Measurements from ENCODE around the gene PPP2R2C.
A peak's percentile ranks its signal among the peaks of the same experiment; 100 is the strongest.

PPP2R2C gene

DNA sequence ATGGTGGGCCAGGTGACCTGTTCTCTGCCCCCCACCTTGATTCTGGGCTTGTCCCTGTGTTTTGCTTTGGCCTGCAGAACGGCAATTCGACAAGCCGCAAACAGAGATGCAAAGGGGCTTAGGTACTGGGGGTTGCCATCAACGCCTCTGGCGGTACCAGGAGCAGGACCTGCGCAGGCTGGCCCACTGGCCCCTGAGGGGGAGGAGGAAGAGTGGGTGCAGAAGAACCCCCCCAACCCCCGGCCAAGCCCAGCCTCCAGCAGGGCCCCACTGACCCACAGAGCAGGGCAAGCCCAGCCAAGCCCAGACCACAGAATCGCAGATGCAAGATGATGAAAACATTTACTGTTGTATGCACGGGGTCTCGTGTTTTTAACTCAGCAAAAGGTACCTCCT, 89.4 kb downstream of the PPP2R2C start:
- no peak for DNase-seq

GRCh38 chr4:6381571-6382123, 90.8 kb downstream of the PPP2R2C start:
- no peak for DNase-seq

DNA sequence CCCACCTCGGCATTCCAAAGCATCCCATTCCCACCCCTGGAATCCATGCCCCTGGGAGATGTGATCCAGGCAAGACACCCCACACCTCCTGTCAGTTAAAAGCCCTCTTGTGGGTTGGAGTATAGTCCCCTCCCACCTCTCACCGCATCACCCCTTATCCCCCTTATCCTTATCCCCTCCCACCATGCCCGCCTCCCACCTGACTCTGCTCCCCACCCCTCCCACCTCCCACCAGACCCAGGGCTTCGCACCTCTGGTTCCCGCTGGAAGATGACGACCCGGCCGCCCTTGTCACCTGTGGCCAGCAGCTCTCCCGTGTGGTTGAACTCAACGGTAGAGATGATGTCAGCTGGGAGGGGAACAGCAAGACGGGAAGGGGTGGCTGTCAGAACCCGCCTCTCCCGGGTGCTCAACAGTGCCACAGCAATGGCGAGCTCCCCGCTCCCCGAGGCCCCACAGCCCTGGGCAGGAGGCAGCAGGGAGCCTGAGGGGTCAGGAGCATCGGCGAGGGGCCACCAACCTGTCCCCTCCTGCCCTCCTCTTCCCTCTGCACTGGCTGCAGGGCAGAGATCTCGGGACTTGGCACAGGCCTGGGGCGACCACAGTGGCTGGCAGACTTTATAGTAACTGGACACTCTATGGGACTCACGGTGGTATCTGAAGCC, 91.5 kb downstream of the PPP2R2C start:
- no peak for DNase-seq

DNA sequence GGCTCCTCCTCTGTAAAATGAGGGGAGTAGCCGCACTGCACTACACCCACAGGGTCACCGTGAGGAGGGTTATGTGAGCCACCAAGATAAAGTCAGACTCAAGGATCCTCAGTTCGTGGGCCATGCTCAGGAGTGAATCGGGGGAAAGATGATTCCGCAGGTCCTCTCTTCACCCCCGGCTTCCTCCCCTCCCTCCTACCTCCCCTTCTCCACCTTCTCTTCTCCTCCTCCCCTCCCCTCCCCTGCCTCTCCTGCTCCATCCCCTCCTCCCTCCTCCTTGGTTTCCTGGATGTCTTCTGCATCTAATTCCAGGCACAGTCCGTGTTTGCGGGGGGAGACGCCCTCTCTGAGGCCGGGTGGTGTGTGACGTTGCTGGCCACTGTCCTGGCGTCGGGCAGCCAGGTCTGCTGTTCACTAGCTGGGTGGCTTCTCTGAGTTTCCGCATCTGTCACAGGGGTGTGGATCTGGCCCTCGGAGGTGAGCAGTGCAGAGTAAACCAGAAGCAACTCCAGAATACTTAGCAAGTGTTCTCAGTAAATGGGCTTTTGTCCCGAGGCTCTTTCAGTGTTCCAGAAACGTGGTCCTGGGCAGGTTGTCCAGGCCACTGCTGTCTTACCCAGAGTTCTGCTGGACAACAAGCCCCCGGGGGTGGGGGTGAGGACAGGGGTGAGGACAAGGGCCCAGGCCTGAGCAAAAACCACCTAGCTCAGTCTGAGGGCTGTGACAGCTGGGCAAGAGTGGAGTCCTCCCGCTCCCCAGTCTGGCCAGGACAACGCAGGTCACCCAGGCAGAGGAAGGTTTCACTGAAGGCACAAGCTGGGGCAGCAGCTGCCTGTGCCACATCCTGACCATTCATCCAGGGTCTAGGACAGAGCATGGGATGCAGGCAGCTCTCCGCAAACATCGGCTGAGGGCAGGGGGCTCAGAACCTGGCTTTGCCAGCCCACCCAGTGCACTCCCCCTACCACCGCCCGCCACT, 92.4 kb downstream of the PPP2R2C start:
- peak in 6 of 56 donors; percentile 15 to 40 (median 28) for DNase-seq

DNA sequence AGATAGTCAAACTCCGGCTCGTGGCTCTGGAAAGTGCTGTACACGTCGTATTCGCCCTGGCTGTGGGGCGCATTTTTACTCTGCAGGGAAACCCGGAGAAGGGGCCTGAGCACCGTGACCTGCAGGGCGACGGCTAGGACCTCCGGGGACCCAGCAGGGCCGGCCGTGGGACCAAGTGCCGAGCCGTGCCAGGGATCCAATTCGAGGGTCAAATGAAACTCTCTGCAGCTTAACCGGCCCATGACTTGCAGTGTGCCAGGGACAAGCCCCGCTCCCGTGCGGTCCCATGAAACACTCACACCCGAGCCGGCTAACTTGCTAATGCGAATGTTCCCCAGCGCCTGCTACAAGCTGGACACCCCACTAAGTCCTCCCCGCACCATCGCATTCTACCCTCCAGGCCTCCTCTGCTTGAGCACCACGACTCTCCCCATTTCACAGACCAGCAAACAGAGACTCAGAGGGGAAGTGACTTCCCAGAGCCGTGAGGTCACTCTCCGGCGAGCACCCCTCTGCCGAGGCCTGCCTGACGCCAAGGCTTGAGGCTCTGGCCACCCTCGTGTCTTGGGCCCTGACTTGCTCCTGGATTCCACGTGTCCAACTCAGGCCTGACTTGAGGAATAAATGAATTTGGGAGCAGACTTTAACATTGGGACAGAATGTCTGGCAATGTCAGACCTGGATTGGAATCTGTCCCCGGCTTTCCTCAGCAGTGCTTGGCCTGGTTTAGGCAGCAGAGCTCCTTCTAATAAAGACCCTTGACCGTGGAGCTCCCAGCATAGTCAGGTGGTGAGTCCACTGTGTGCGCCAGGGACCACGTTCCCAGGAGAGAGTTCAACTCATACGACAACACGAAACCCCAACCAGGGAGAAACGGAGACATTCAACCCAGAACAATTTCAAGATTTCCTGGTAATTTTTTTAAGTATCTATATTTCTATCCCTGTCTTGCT, 93.6 kb downstream of the PPP2R2C start:
- DNase-seq: peak in 1 of 56 donors; percentile 36

DNA sequence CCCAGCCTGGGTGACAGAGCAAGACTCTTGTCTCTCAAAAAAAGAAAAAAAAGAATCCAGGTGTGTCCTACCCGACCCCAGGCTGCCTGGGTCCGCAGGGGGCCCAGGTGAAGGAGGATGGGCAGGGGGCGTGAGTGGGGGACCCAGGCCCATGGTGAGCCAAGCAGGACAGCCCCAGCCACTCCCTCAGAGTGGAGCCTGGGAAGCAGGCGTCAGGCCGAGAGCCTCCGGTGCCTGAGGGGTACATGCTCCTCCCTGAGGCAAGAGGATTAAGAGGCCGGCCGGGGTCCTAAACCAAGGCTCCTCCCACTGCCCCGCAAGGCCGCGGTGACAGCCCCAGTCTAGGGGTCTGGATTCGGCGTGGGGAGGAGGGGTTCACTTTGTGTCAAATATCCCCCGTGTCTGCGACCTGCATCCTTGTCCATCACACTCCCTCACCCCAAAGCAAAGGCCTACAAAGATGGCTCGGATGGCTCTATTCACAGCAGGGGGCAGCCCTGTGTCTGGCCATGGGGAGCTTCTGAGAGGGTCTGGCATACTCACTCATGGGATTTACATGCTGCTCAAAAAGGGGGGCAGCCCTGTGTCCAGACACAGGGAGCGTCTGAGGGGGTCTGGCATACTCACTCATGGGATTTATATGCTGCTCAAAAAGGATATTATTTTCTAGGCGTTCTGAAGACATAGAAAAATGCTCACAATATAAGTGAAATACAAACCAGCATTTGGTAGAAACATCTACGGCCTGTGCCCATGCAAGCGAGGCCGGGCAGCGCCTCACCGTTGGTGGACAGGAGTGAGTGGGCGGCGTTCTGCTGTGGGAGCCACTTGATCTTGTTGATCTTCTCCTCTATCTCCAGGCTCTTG, 94.6 kb downstream of the PPP2R2C start:
- DNase-seq: no peak

DNA sequence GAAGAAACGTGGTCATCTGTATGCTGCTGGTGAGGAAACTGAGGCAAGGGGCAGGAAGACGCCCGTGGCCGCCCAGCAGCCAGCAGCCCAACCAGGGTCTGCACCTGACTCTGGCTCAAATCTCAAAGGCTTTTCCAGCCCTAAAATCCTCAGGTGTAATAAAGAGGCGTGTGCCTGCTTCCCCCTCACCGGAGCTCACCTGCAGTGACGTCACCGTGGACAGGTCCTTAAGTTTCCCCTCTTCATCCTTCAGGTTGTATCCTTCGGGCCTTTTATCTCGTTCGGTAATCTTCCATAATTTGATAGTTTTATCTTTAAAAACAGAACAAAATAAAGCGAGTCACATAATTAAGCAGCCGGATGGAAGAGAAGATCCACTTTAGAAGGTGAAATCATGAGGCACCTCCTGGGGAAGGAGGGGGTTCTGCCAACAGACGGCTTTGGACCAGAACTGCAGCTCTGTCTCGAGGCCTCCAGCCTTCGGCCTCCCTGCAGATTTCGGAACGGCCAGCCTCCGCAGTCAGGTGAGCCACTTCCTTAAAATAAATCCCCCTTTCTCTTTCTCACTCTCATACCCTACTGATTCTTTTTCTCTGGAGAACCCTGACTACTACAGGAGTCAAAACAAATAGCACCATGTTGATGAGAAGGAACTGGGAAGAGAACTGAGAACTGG, 96.7 kb downstream of the PPP2R2C start:
- no peak for DNase-seq

DNA sequence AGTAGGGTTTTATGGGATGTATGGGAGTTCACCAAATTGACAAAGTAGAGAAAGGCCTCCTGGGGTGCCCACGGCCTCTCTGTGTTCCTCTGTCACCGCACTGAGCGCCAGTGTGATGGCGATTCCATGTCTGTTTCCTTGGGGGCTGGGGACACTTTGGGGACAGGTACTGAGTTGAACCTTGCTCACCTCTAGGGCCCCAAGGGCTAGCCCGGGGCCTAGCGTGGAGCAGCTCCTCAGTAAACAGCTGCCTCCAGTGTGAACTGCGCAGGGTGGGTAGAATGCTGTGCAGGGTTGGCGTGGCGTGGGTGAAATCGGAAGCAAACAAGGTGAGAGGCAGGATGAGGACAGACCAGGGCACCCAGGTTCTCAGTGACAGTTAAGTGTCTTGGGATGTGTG, 97.8 kb downstream of the PPP2R2C start:
- no peak for DNase-seq

DNA sequence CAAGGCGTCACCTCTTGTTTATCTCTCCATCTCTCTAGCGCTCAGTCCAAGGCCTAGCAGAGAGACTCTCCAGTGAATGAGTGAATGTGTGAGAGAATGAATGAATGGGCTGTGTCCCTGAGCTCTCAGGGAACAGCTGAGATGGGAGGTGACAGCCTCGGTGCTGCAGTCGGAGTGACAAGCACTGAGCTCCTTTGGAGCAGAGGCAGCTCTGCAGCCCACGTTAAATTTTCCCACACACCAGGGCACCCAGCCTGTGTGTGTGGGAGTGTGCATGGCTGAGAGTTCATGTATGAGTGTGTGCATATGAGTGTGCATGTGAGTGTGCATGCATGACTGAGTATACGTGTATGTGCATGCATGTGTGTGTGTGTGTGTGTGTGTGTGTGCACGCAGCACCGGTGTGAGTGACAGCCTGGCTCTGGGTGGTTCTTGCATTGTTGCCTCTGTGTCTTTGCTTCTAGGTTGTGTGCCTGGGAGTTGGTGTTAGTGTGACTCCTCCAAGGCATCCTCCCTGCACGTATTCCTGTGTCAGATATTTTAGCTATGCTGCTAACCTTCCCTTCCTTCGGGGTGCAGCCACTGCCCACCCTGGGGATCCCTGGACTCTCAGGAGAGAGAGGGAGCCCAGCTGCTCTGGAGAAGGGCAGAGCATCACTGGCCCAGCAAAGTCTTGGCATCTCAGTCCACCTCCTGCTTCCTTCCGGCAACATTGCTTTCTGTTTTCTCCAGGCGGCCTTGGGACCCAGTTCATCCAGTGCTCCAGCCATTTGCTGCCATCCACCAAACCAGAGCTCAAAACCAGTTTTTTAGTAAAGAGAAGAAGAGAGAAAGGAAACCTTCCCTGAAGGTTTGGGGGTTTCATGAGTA, 98.6 kb downstream of the PPP2R2C start:
- DNase-seq: peak in 2 of 56 donors; percentile 28 to 73

GRCh38 chr4:6372649-6373525, 99.5 kb downstream of the PPP2R2C start:
- DNase-seq: peak in 7 of 56 donors; percentile 14 to 49 (median 29)

DNA sequence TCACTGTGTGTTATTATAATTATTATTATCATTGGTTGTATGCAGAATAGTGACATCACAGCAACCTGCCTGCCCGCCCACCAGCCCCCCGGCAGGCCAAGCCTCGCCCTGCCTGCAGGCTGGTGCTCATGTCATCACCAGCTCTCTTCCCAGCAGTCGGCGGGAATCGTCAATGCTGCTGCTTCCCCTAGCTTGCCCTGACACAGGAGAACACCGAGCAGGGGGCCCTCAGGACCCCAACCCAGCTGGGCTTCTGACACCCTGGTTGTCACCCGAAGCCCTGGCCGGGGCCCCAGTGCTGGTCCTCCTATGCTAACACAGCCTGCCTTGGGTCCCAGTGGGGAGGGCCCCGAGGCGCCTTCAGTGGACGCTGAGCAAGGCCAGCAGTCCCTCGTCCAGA, 100.6 kb downstream of the PPP2R2C start:
- no peak for DNase-seq

GRCh38 chr4:6371271-6371670, 101.1 kb downstream of the PPP2R2C start:
- DNase-seq: no peak

GRCh38 chr4:6369924-6370645, 102.3 kb downstream of the PPP2R2C start:
- no peak for DNase-seq

- no peak for DNase-seq
Observed at GRCh38 chr4:6369511-6369910, 102.9 kb downstream of the PPP2R2C start.

GRCh38 chr4:6369035-6369434, 103.4 kb downstream of the PPP2R2C start:
- DNase-seq: no peak

DNA sequence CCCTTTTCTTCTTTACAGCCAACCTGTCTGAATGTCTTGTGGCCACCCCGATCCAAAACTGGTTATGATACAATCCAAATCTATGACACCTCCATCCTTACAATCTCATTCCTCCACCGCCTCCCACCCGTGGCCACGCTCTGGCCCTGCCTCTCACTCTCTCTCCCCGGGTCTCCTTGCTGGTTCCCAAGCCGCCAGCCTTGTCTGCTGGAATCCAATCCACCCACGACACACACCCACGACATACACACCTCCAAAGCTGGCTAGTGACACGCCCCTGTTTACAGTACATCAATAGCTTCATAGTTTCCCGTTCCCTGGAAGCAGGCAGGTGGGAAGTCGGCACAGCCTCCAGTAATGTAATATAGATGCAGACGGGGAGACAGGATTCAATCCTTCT, 103.8 kb downstream of the PPP2R2C start:
- no peak for DNase-seq

- no peak for DNase-seq
Observed at GRCh38 chr4:6368096-6368495, 104.3 kb downstream of the PPP2R2C start.

Measured in amygdala (tissue), 56 donors.